Measurements from ENCODE around the gene HS6ST2.

DNA sequence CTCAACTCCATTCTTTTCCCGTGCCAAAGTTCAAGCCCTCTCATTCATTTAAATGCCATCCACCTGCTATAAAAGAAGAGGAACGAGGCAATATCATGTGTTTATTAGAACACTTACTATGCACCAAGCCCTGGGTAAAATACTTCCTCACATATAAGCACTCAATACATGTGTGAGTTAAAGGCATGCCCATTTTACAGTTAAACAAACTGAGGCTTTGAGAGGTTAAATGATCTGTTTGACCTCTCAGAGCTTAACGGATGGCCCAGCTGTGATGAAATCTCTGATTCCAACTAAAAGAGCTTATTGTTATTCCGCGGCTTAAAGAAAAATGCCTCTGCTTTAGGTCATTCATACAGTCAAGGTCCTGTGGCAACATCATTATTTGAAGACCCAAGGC, 124.3 kb downstream of the HS6ST2 start:
- TF ChIP-seq, protein P1, sequence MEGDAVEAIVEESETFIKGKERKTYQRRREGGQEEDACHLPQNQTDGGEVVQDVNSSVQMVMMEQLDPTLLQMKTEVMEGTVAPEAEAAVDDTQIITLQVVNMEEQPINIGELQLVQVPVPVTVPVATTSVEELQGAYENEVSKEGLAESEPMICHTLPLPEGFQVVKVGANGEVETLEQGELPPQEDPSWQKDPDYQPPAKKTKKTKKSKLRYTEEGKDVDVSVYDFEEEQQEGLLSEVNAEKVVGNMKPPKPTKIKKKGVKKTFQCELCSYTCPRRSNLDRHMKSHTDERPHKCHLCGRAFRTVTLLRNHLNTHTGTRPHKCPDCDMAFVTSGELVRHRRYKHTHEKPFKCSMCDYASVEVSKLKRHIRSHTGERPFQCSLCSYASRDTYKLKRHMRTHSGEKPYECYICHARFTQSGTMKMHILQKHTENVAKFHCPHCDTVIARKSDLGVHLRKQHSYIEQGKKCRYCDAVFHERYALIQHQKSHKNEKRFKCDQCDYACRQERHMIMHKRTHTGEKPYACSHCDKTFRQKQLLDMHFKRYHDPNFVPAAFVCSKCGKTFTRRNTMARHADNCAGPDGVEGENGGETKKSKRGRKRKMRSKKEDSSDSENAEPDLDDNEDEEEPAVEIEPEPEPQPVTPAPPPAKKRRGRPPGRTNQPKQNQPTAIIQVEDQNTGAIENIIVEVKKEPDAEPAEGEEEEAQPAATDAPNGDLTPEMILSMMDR (IDR thresholded peaks at IDR 0.05; ENCODE audit: borderline replicate concordance, extremely low read depth, low read length, poor library complexity, severe bottlenecking): no peak
- no peak for TF ChIP-seq EZH2 (IDR thresholded peaks at IDR 0.05; ENCODE audit: borderline replicate concordance, low read depth, low read length, severe bottlenecking)
